GM19467 (cell line): Measurements from ENCODE around the gene KCNN3.

Experiments used
- ATAC-seq: cut with Tn5 transposase; IDR thresholded peaks from one replicate; pipeline ENCODE4 v1.9.1; 2021; ENCODE audit warnings: mild to moderate bottlenecking, moderate library complexity; ENCODE audit not compliant: unreplicated experiment

KCNN3 gene

GRCh38 chr1:154880671-154881070 lies 10.6 kb upstream of the KCNN3 start:
- no peak for ATAC-seq

- no peak for ATAC-seq
These were observed 8.9 kb upstream of the KCNN3 start for GRCh38 chr1:154879038-154879421.

GRCh38 chr1:154878371-154879037 lies 8.4 kb upstream of the KCNN3 start:
- no peak for ATAC-seq

DNA sequence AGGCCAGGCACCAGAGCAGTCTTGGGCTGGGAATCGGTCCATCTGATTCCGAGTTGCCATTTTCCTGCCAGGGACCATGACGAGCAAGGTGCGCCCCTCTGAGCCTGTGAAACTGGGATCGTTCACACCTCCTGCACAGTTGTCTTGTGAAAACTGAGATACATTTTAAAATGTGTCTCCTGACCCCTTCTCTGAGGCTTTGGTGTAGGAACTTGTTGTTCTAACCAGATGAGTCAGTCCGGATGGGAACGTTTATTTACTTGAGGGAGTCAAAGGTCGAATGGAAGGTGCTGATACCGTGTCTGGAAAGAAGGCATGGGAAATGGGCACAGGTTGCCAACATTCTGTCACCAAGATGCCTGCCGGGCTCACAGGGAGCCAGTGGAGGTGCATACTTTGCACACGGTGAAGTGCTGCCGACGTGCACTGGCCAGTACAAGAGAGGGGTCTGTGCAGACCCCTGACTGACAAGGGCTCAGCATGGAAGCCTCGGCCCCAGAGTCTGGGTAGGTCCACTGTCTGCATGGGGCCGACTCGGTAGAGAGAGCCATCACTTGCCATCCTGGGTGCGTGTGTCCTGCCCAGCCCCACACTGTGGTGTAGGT lies 7.4 kb upstream of the KCNN3 start:
- no peak for ATAC-seq

GRCh38 chr1:154876842-154877369 lies 6.8 kb upstream of the KCNN3 start:
- ATAC-seq, result no peak

GRCh38 chr1:154874465-154874864 lies 4.4 kb upstream of the KCNN3 start:
- no peak for ATAC-seq

- no peak for ATAC-seq
These were observed 3.4 kb upstream of the KCNN3 start for GRCh38 chr1:154873321-154873950.

- ATAC-seq, result no peak
These were observed 1.3 kb upstream of the KCNN3 start for GRCh38 chr1:154871374-154871773.

DNA sequence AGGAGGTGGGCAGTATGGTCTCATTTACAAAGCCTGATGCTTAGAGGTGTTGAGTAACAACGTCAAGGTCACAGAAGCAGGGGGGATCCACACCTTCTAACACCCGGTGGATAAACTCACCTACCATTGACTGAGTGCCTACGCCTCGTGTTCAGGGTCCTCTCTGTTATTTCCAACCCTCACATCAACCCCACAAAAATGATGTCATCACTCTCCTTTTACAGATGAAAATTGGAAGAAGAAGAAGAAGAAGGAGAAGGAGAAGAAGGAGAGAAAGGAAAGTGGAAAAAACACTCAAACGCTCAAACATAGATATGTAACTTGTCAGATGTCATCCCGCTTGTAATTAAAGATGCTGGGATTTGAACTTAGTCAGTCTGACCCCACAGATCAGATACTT lies 653 bp upstream of the KCNN3 start:
- ATAC-seq, result no peak

DNA sequence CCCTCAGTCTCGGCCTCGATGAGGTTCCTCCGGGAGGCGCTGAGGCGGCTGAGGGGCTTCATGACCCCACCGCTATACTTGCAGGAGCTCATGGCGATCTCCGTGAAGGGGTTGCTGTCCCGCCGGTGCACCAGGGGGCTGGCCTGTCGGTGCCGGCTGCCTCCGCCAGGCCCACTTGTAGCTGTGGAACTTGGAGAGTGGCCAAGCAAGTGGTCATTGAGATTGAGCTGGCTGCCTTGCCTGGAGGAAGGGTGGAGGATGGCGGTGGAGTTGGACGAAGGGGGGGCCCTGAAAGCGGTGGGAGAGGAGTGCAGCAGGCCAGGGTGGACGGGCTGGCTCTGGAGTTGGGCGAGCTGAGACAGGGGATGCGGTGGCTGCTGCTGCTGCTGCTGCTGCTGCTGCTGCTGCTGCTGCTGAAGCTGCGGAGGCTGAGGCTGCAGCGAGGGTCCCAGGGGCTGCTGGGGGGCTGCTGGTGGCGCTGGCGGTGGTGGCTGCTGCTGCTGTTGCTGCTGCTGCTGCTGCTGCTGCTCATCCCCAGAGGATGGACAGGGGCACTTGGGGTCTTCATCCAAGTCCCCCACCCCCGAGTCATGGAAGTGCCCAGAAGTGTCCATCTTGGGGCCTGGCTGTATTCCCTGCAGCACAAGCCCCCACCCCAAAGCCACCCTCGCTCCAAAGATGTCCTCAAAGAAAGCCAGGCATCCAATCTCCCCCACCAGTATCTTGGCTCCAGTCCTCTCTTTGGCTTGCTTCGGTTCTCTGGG lies 548 bp downstream of the KCNN3 start:
- ATAC-seq, result no peak

GRCh38 chr1:154867841-154868605 lies 2.1 kb downstream of the KCNN3 start:
- no peak for ATAC-seq

DNA sequence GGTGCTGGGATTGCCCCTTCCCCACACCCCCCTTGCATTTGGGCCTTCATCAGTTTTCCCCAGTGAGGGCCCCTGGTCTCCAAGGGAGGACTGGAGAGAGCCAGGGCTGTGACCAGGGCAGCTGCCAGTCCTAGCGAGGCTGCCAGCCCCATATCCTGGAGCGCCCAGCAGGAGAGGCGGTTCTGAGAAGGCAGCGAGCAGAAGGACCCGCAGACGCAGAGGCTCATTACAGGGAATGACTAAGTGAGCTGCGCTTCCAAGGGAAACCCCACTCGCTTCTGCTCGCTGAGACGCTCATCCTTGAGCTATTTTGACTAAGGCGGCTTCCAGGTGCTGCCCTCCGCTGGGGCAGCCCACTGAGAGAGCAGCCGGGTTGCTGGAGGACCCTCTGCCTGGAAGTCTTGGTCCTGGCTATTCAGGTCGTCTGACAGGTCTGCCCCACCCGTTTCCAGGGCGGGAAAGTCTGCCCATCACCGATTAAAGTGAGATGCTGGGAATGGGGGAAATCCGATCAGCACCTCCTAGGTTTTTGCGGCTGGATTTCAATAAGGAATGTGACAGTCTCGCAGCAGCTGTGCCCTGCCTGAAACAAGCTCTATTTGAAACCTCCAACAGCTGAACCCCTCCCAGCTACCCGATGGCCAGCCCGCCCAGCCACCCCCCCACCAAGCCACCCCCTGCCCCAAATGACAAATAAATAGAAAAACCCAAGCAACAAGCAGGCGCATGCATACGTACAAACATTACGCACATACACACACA lies 2.8 kb downstream of the KCNN3 start:
- no peak for ATAC-seq

GRCh38 chr1:154866257-154867063 lies 3.6 kb downstream of the KCNN3 start:
- no peak for ATAC-seq

DNA sequence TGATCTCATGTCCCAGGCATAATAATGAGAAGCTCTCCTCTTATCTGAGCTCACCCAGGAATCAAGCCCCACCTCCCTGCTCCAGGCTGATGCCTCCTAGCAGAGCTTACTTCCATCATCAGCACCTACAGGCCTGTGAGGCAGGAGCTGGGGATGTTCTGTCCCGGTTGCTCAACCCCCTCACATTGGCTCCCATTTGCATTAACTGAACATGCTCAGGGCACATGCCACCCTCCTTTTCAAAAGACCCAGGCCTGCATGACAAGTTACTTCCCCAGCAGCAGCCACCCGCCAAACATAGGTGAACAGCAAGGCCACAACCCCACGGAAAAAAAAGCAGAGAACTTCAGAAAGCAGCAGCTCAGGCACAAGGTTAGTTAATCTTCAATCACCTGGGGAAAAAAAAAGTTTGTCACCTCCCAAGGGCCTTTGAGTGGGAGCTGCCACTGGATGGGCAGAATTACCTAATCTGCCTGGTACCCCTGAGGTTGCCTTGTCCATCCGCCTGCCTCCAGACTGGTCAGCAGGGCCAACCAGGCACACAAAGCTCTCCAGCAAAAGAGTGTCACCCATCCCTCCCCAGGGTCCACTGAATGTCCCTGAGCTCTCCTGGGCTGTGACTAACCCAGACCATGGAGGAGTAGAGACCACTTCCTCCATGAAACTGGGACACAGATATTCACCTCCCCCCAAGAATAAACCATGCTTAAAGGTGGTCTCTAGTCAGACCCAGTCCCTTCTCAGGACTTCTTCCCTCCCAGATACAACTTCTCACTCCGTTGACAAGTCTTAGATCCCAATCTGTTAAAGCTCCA lies 4.4 kb downstream of the KCNN3 start:
- no peak for ATAC-seq

- ATAC-seq, result no peak
These were observed 5.7 kb downstream of the KCNN3 start for GRCh38 chr1:154864189-154864975.

DNA sequence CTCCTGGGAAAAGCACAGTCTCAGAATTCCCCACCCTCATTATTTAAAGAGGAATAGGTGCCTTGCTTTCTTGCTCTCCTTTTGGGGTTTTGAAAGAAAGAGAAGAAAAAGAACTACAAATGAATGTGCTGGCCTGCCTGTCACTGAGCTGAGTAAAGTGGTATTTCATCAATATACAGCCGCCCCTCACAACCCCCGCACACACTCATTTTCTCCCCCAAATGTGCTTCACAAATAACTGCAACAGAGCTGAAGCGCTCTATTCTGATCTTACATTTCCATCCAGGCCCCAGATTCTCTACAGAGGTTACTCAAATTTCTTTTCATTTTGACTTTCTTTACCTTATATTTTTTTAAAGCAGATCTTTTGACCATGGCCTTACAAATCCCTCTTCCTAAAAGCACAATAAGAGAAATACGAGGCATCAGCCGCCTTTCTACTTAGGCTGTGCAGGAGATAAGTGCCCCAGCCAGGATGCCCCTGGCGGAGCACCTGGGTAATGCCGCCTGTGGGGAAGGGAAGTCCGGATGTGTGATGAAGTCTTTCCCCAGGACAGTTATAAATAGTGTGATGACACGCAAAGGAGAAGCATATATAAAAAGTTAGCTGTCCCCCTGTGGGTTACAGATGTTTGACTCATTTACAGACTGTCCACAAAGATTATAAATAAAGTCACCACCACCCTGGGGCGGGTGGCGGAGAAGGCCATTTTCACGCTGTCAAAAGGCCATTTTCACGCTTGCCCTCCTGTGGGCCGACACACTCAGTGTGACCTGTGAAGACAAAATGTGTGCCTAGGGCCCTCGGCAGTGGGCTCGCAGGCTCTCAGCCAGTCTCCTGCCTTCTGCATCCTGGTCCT lies 6.5 kb downstream of the KCNN3 start:
- ATAC-seq, result no peak

- ATAC-seq, result no peak
These were observed 7.2 kb downstream of the KCNN3 start for GRCh38 chr1:154862907-154863306.
